ENCODE data around the gene VCX2. TPM values are rescaled to one million over a fixed set of nuclear protein-coding genes. Genes with fewer than 3 reads are reported as not detected.
"Not testable (repeated sequence)": the region's sequence is repeated elsewhere in the genome, so short reads cannot be mapped to it uniquely, and the experiment has no call there.

Gene VCX2
- total and polyA plus RNA-seq, 2 of the 4 experiments (the other 2 are of a cell fraction): not detected

GRCh38 chrX:8122538-8122937, 48.5 kb downstream of the VCX2 start:
- ATAC-seq (ENCODE audit: low read depth) (no peak), DNase-seq (no peak)
- Histone ChIP-seq H4K91ac (ENCODE audit: insufficient read depth, low read depth, low read length) (no peak overlapping the region), H3K4me1 (ENCODE audit: control insufficient read depth, insufficient read depth, low read length) (no peaks in the 10 kb centered on the region), H3K79me1 (ENCODE audit: low read depth in 1 of 2, low read length in 2 of 2) (no peaks in the 10 kb centered on the region), H3K56ac (ENCODE audit: extremely low read depth, insufficient read depth, low read length) (no peak overlapping the region), H2AK5ac (ENCODE audit: low read depth, low read length) (no peak overlapping the region), H3K23ac (ENCODE audit: low read depth, low read length) (no peak overlapping the region), H3K18ac (ENCODE audit: low read depth, low read length) (no peak overlapping the region), H4K20me1 (ENCODE audit: insufficient read depth, low read length) (no peaks in the 10 kb centered on the region), H3K27me3 (ENCODE audit: control insufficient read depth, insufficient read depth, low read length) (no peaks in the 10 kb centered on the region), H3K4ac (ENCODE audit: low read depth, low read length) (no peak overlapping the region), H3K9me1 (ENCODE audit: insufficient read depth, low read length) (no peaks in the 10 kb centered on the region), H2AFZ (replicated peaks; ENCODE audit: low read length, poor library complexity) (no peak overlapping the region), H3K36me3 (ENCODE audit: control insufficient read depth, insufficient read depth, low read length) (no peaks in the 10 kb centered on the region), H3K4me3 (ENCODE audit: insufficient read depth, low read depth, low read length) (no peak overlapping the region), H2BK120ac (ENCODE audit: low read depth, low read length) (no peak overlapping the region), H3K27ac (ENCODE audit: insufficient read depth, low read length) (no peak overlapping the region), H4K5ac (ENCODE audit: low read depth, low read length) (no peak overlapping the region), H3K14ac (replicated peaks; ENCODE audit: low read depth, low read length) (no peak overlapping the region), H2BK15ac (ENCODE audit: low read depth, low read length) (no peak overlapping the region), H2BK20ac (ENCODE audit: low read depth, low read length) (no peak overlapping the region), H3K9me3 (ENCODE audit: control insufficient read depth, insufficient read depth, low read length) (peaks cover 6% of the 10 kb centered on the region), H3K9ac (ENCODE audit: low read depth, low read length) (no peak overlapping the region), H2AK9ac (replicated peaks; ENCODE audit: low read depth, low read length, poor library complexity) (no peak overlapping the region), H2BK5ac (ENCODE audit: low read depth, low read length, poor library complexity, severe bottlenecking) (no peak overlapping the region), H3K4me2 (ENCODE audit: low read depth, low read length) (no peak overlapping the region), H4K8ac (ENCODE audit: low read depth in 2 of 2, low read length in 2 of 2) (no peak overlapping the region)
- WGBS, 2 experiments (ENCODE audit: extremely low coverage in 2 of 2, insufficient read length in 1 of 2): no CpG with 5 or more reads among the region's 6 CpGs
- intact Hi-C loops (cut with micrococcal nuclease): no loop called here
- TF ChIP-seq MAFK (IDR thresholded peaks at IDR 0.05; ENCODE audit: low read depth, low read length): no peak
- no peak for TF ChIP-seq MXI1 (IDR thresholded peaks at IDR 0.05; ENCODE audit: borderline replicate concordance, low read depth, low read length)
- TF ChIP-seq CTCF (conservative IDR thresholded peaks at IDR 0.05; ENCODE audit: low read depth, low read length): no peak
- TF ChIP-seq SMC3 (IDR thresholded peaks at IDR 0.05; ENCODE audit: low read depth, low read length): no peak
- no peak for TF ChIP-seq RCOR1 (IDR thresholded peaks at IDR 0.05; ENCODE audit: insufficient replicate concordance, low read length)
- no peak for TF ChIP-seq RFX5 (IDR thresholded peaks at IDR 0.05; ENCODE audit: low read depth, low read length)
- dilution Hi-C loops (cut with HindIII; ENCODE audit: low sequenced_read_pairs, unreplicated experiment): no loop called here
- ChIA-PET CTCF (no interaction called here), POLR2A (ENCODE audit: unreplicated experiment) (no interaction called here)
- no TSS peak for BruUV-seq (replicated peaks)
- in situ Hi-C loops (cut with MboI; ENCODE audit: low sequenced_read_pairs): no loop called here

GRCh38 chrX:8121391-8121790, 49.7 kb downstream of the VCX2 start:
- not testable (repeated sequence) for H2BK5ac ChIP-seq (ENCODE audit: low read depth, low read length, poor library complexity, severe bottlenecking)

More at GRCh38 chrX:8121391-8121790, 49.7 kb downstream of the VCX2 start:
- ATAC-seq (ENCODE audit: low read depth); H3K23ac ChIP-seq (ENCODE audit: low read depth, low read length); H3K4me3 ChIP-seq (ENCODE audit: insufficient read depth, low read depth, low read length); H3K9me1 ChIP-seq (ENCODE audit: insufficient read depth, low read length); H3K4me2 ChIP-seq (ENCODE audit: low read depth, low read length); POLR2A ChIA-PET (ENCODE audit: unreplicated experiment); dilution Hi-C loops (cut with HindIII; ENCODE audit: low sequenced_read_pairs, unreplicated experiment); H3K56ac ChIP-seq (ENCODE audit: extremely low read depth, insufficient read depth, low read length); CTCF ChIA-PET; H3K18ac ChIP-seq (ENCODE audit: low read depth, low read length); H3K4me1 ChIP-seq (ENCODE audit: control insufficient read depth, insufficient read depth, low read length); H4K91ac ChIP-seq (ENCODE audit: insufficient read depth, low read depth, low read length); H3K79me1 ChIP-seq (ENCODE audit: low read depth in 1 of 2, low read length in 2 of 2); DNase-seq; H2AFZ ChIP-seq (replicated peaks; ENCODE audit: low read length, poor library complexity); intact Hi-C loops (cut with micrococcal nuclease); H4K20me1 ChIP-seq (ENCODE audit: insufficient read depth, low read length); H3K9me3 ChIP-seq (ENCODE audit: control insufficient read depth, insufficient read depth, low read length); H2AK9ac ChIP-seq (replicated peaks; ENCODE audit: low read depth, low read length, poor library complexity); H3K36me3 ChIP-seq (ENCODE audit: control insufficient read depth, insufficient read depth, low read length); H2BK120ac ChIP-seq (ENCODE audit: low read depth, low read length); BruUV-seq (replicated peaks); H4K8ac ChIP-seq (ENCODE audit: low read depth in 2 of 2, low read length in 2 of 2); H4K5ac ChIP-seq (ENCODE audit: low read depth, low read length); H3K27ac ChIP-seq (ENCODE audit: insufficient read depth, low read length); H3K27me3 ChIP-seq (ENCODE audit: control insufficient read depth, insufficient read depth, low read length); H3K9ac ChIP-seq (ENCODE audit: low read depth, low read length); H3K14ac ChIP-seq (replicated peaks; ENCODE audit: low read depth, low read length); H2BK20ac ChIP-seq (ENCODE audit: low read depth, low read length); H2AK5ac ChIP-seq (ENCODE audit: low read depth, low read length); H3K4ac ChIP-seq (ENCODE audit: low read depth, low read length); H2BK15ac ChIP-seq (ENCODE audit: low read depth, low read length); in situ Hi-C loops (cut with MboI; ENCODE audit: low sequenced_read_pairs): not testable (repeated sequence)
- 87% methylated on average over 3 of the region's 23 CpGs; no CpG with 5 or more reads in 1 of the 2 experiments for WGBS, 2 experiments (ENCODE audit: extremely low coverage in 2 of 2, insufficient read length in 1 of 2)

Data from IMR-90 (cell line).